ENCODE measurements around the gene EIF1AD.

The EIF1AD gene

GRCh38 chr11:65967329-65967934 lies 34.5 kb downstream of the EIF1AD start:
- no peak overlapping the region for H3K4me3 ChIP-seq (replicated peaks; ENCODE audit: low read depth, low read length)
- no peak for DNase-seq (ENCODE audit: low read depth)
- TF ChIP-seq CTCF (IDR thresholded peaks at IDR 0.05; ENCODE audit: low read length, missing control alignments), result no peak

- no peak for DNase-seq (ENCODE audit: low read depth)
- no peak overlapping the region for H3K4me3 ChIP-seq (replicated peaks; ENCODE audit: low read depth, low read length)
- no peak for TF ChIP-seq CTCF (IDR thresholded peaks at IDR 0.05; ENCODE audit: low read length, missing control alignments)
Measured at GRCh38 chr11:65965986-65966762, 35.8 kb downstream of the EIF1AD start.

DNA sequence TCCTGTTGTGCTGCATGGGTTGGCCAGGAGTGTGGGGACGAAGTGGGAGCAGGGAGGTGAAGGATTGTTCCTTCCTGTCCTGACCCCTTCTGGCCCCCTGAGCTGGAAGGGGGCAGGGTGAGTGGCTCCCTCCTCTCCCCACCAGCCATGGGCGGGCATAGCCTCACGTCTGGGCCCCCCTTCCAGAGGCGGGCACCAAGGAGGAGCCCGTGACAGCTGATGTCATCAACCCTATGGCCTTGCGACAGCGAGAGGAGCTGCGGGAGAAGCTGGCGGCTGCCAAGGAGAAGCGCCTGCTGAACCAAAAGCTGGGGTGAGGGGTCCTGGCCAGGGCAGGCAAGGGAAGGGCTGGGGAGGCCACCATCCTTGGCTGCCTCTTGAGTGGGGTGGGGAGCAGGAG lies 37.1 kb downstream of the EIF1AD start:
- no peak for DNase-seq (ENCODE audit: low read depth)
- H3K4me3 ChIP-seq (replicated peaks; ENCODE audit: low read depth, low read length), result no peak overlapping the region
- no peak for TF ChIP-seq CTCF (IDR thresholded peaks at IDR 0.05; ENCODE audit: low read length, missing control alignments)

- DNase-seq (ENCODE audit: low read depth), result no peak
- no peak for TF ChIP-seq CTCF (IDR thresholded peaks at IDR 0.05; ENCODE audit: low read length, missing control alignments)
- peak overlapping the region; percentile 74 for H3K4me3 ChIP-seq (replicated peaks; ENCODE audit: low read depth, low read length)
Measured at GRCh38 chr11:65962141-65962564, 39.8 kb downstream of the EIF1AD start.

- peak within 1 kb of the TSS; percentile 74 for H3K4me3 ChIP-seq (replicated peaks; ENCODE audit: low read depth, low read length)
- TF ChIP-seq CTCF (IDR thresholded peaks at IDR 0.05; ENCODE audit: low read length, missing control alignments), result no peak
- peak; percentile 98 for DNase-seq (ENCODE audit: low read depth)
Measured at GRCh38 chr11:65961267-65962140, 40.5 kb downstream of the EIF1AD start, which contains the start of gene SART1. SART1 (plus strand) TSS chr11:65961734; CDS start chr11:65961781, 47 bp downstream.

DNA sequence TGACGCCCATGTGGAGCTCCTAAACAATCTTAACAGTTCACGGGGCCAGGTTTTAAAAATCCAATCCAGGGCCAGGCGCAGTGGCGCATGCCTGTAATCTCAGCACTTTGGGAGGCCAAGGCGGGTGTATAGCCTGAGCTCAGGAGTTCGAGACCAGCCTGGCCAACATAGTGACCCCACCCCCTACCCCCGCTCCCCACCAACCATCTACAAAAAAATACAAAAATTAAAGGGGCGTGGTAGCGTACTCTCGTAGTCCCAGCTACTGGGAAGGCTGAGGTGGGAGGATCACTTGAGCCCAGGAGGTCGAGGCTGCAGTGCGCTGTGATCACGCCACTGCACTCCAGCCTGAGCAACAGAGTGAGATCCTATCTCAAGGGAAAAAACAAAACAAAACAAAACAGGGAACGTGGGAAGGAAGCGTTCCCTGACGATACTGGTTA lies 41.1 kb downstream of the EIF1AD start:
- DNase-seq (ENCODE audit: low read depth), result no peak
- H3K4me3 ChIP-seq (replicated peaks; ENCODE audit: low read depth, low read length), result peak overlapping the region; percentile 74
- TF ChIP-seq CTCF (IDR thresholded peaks at IDR 0.05; ENCODE audit: low read length, missing control alignments), result no peak
